Cerebellar nuclear complex (tissue), 1 donor: Measurements from ENCODE around the gene RNLS.

Experiments used
- DNase-seq, 2 experiments: peaks; one replicate each; lab custom pipeline; 2025; lab: John Stamatoyannopoulos, UW

Gene RNLS

DNA sequence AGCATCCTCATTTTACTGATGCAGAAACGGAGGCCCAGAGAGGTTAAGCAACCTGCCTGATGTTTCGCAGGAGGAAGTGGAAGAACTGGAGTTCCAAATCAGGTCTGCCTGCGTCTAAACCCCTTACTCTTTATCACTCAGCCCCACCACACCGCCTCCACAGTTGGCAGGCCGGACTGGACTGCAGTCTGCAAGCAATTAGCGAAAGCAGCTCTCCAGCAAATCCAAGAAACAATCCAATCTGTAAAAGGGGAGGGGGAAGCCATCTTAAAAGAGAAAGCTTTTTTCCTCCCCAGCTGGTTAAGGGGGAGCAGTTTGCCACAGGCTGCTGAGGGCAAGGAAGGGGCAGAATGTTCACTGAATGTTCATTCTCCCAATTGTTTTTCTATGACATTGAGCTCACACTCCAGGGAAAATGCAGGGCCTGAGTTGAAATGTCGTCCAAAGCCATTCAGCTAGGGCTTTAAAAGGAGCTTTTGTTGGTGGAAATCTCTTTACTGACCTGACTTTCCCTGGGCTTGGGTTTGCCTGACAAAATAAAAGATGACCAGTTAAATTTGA is 350.1 kb downstream of the RNLS start:
- no peak for DNase-seq

- DNase-seq = no peak
Observed at GRCh38 chr10:88232029-88232895, 350.9 kb downstream of the RNLS start.

DNA sequence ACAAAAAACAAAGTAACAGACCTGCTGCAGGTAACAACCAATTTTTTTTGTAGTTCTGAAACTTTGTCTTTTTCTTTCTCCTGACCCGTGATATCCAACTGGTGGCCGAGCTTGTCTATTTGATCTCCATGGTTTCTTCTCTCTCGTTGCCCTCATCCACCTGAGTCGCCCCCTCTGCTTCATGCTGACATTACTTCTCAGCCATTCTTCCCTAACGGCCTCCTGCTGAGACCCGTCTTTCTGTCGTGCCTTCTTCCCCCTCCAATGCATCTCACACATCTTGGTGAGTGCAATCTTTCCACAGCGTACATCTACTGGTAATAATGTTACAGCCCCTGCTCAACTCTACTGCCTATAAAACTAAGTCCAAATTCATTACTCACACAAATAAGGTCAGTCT is 352.9 kb downstream of the RNLS start:
- no peak for DNase-seq

- no peak for DNase-seq
Observed at GRCh38 chr10:88228130-88228529, 355.0 kb downstream of the RNLS start.

- DNase-seq = no peak
Observed at GRCh38 chr10:88227342-88228018, 355.6 kb downstream of the RNLS start.

GRCh38 chr10:88226891-88227290 is 356.2 kb downstream of the RNLS start:
- no peak for DNase-seq

DNA sequence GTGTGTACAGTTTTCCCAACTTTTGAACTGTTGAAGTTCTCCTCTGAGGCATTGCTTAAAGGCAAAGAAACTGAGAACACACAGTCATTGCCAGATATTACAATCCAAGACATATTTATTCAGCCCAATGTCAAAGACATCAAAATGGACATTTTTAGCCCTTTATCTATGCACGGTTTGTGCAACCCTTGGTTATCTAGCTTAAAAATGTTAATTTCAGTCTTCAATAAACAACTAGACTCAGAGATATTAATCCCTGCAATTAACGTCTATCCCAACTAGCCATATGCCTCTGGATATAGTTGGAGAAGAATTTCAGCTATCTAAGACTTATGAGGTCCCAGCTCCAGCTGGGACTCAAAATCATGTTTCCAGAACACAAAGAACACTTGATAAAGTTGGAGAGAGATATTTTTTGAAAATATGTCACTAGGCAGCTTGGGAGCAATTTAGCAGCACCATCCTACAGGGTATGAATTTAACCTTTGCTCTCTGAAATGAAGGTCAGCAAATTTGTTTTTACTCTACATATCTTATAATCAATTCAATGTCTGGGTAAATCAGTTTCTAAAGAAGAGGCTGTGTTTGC is 357.0 kb downstream of the RNLS start:
- DNase-seq = no peak
